NCI-H774 (cell line): ENCODE results near the gene GRM3.

Source experiments
- DNase-seq: peaks from one replicate; lab custom pipeline; 2025; lab: John Stamatoyannopoulos, UW

The GRM3 gene

GRCh38 chr7:86788948-86789347 is 145.2 kb downstream of the GRM3 start:
- no peak for DNase-seq

GRCh38 chr7:86790383-86790782 is 146.7 kb downstream of the GRM3 start:
- DNase-seq: no peak

- no peak for DNase-seq
Measured at GRCh38 chr7:86792260-86792659, 148.6 kb downstream of the GRM3 start.

GRCh38 chr7:86793136-86793535 is 149.4 kb downstream of the GRM3 start:
- no peak for DNase-seq

- peak; percentile 2 for DNase-seq
Measured at GRCh38 chr7:86814661-86815379, 171.1 kb downstream of the GRM3 start.

GRCh38 chr7:86815556-86815955 is 171.8 kb downstream of the GRM3 start:
- DNase-seq: no peak

- no peak for DNase-seq
Measured at GRCh38 chr7:86818903-86819302, 175.2 kb downstream of the GRM3 start.

GRCh38 chr7:86823769-86824168 is 180.1 kb downstream of the GRM3 start:
- no peak for DNase-seq

- DNase-seq: no peak
Measured at GRCh38 chr7:86825264-86825663, 181.6 kb downstream of the GRM3 start.

GRCh38 chr7:86826948-86827347 is 183.2 kb downstream of the GRM3 start:
- no peak for DNase-seq

- peak; percentile 29 for DNase-seq
Measured at GRCh38 chr7:86833360-86833759, 189.7 kb downstream of the GRM3 start.

- DNase-seq: no peak
Measured at GRCh38 chr7:86837235-86837634, 193.5 kb downstream of the GRM3 start.

- DNase-seq: no peak
Measured at GRCh38 chr7:86844608-86845007, 200.9 kb downstream of the GRM3 start.

GRCh38 chr7:86846494-86847190 is 202.9 kb downstream of the GRM3 start:
- peak; percentile 84 for DNase-seq

- DNase-seq: no peak
Measured at GRCh38 chr7:86848226-86848625, 204.5 kb downstream of the GRM3 start.

GRCh38 chr7:86851566-86851965 is 207.9 kb downstream of the GRM3 start:
- no peak for DNase-seq

GRCh38 chr7:86863452-86863851 is 219.7 kb downstream of the GRM3 start:
- no peak for DNase-seq

- DNase-seq: no peak
Measured at GRCh38 chr7:86867163-86867762, 223.6 kb downstream of the GRM3 start.

- no peak for DNase-seq
Measured at GRCh38 chr7:86876146-86876545, 232.4 kb downstream of the GRM3 start.

- DNase-seq: no peak
Measured at GRCh38 chr7:86884152-86884551, 240.4 kb downstream of the GRM3 start.

GRCh38 chr7:86889501-86889900 is 245.8 kb downstream of the GRM3 start:
- DNase-seq: no peak

GRCh38 chr7:86898171-86898570 is 254.5 kb downstream of the GRM3 start:
- no peak for DNase-seq

GRCh38 chr7:86900886-86901285 is 257.2 kb downstream of the GRM3 start:
- no peak for DNase-seq
